Colonic mucosa (tissue), 4 donors: ENCODE measurements around the gene TNFRSF13B. TPM values are rescaled to one million over a fixed set of nuclear protein-coding genes. Genes with fewer than 3 reads are reported as not detected.

ENCODE experiments used
- DNase-seq: peaks from one replicate; pipeline ENCODE4 v3.0.0-alpha.2; 2020
- H3K27ac ChIP-seq: fragments of 200-600 bp; one replicate; pipeline ENCODE4 v1.8.0; 2021
- H3K27me3 ChIP-seq: fragments of 200-600 bp; one replicate; pipeline ENCODE4 v1.8.0; 2021
- H3K36me3 ChIP-seq: fragments of 200-600 bp; one replicate; pipeline ENCODE4 v1.8.0; 2021
- H3K4me1 ChIP-seq: fragments of 200-600 bp; one replicate; pipeline ENCODE4 v1.8.0; 2021; ENCODE audit warnings: mild to moderate bottlenecking
- H3K4me3 ChIP-seq: fragments of 200-600 bp; one replicate; pipeline ENCODE4 v1.8.0; 2021
- H3K9ac ChIP-seq, 2 donors: one replicate each; pipeline ENCODE4 v1.7.0; 2013; ENCODE audit warnings: control low read depth in 2 of 2, low read depth in 2 of 2, low read length in 2 of 2
- H3K9me3 ChIP-seq: fragments of 200-600 bp; one replicate; pipeline ENCODE4 v1.8.0; 2021
- intact Hi-C: fragments of 100-400 bp; cut with DNase I; formaldehyde crosslinking; loops from one replicate; pipeline ENCODE4 v1.14.1; 2022
- total RNA-seq, 2 donors: library from RNA; stranded (reverse); fragmentation: NEBNext Ultra II Directional in 1 of 2; extraction: Animal tissue kit (Norgen Biotek cat#: 25700) in 1 of 2; gene quantifications; one replicate each; pipeline ENCODE4 v1.2.1, GENCODE V29; 2021
- TF ChIP-seq, protein P1 (sequence below): fragments of 200-600 bp; IDR thresholded peaks from one replicate; pipeline ENCODE4 v1.8.0; 2022; ENCODE audit warnings: antibody characterized with exemption, mild to moderate bottlenecking
- donor health status: healthy.
- donor health status: DM: no; HTN: no; CAD: no.
- donor health status: DM: no; HTN: no; CAD: no.

TNFRSF13B gene
- total RNA-seq, 2 donors from 2014 or later: 0.42 to 1.1 TPM

DNA sequence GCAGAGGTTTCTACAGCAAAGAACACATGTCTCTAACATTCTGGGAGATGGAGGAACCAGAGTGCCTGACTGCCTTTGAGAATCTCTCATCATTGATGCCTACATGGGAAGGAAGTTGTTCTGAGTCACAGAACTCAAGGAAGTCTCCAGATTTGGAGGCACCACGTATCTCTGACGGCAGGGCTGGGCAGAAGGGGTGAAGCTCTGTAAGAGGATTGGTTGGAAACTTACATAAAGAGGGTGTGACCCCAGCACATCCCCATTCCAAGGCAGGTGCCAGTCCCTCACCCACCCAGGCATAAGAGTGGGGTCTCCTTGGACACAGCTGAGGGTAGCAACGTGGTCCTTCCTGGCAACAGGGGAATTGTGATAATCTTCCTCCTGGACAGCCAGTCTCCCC is 17.4 kb downstream of the TNFRSF13B start:
- intact Hi-C loops: no loop called here

DNA sequence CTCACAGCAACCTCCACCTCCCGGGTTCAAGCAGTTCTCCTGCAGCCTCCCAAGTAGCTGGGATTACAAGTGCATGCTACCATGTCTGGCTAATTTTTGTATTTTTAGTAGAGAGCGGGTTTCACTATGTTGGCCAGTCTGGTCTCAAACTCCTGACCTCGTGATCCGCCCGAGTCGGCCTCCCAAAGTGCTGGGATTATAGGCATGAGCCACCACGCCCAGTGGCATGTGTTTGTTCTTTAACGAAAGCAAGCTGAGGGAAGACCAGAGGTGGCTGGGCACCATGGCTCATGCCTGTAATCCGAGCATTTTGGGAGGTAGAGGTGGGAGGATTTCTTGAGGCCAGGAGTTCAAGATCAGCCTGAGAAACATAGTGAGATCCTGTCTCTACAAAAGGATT is 18.1 kb downstream of the TNFRSF13B start:
- Histone ChIP-seq H3K27me3 (no peaks in the 10 kb centered on the region), H3K9ac (no peak overlapping the region), H3K4me1 (no peaks in the 10 kb centered on the region), H3K9me3 (no peaks in the 10 kb centered on the region), H3K36me3 (no peaks in the 10 kb centered on the region), H3K4me3 (no peak overlapping the region), H3K27ac (no peak overlapping the region)
- DNase-seq: no peak
- intact Hi-C loops: no loop called here
- TF ChIP-seq, protein P1, sequence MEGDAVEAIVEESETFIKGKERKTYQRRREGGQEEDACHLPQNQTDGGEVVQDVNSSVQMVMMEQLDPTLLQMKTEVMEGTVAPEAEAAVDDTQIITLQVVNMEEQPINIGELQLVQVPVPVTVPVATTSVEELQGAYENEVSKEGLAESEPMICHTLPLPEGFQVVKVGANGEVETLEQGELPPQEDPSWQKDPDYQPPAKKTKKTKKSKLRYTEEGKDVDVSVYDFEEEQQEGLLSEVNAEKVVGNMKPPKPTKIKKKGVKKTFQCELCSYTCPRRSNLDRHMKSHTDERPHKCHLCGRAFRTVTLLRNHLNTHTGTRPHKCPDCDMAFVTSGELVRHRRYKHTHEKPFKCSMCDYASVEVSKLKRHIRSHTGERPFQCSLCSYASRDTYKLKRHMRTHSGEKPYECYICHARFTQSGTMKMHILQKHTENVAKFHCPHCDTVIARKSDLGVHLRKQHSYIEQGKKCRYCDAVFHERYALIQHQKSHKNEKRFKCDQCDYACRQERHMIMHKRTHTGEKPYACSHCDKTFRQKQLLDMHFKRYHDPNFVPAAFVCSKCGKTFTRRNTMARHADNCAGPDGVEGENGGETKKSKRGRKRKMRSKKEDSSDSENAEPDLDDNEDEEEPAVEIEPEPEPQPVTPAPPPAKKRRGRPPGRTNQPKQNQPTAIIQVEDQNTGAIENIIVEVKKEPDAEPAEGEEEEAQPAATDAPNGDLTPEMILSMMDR: no peak

More for the DNA sequence above, 17.4 kb downstream of the TNFRSF13B start:
- H3K27me3 ChIP-seq: no peaks in the 10 kb centered on the region
- no peaks in the 10 kb centered on the region for H3K9me3 ChIP-seq
- no peak for DNase-seq
- no peaks in the 10 kb centered on the region for H3K36me3 ChIP-seq
- H3K4me1 ChIP-seq: no peaks in the 10 kb centered on the region
- no peak overlapping the region for H3K4me3 ChIP-seq
- TF ChIP-seq, protein P1: no peak
- no peak overlapping the region for H3K9ac ChIP-seq
- H3K27ac ChIP-seq: no peak overlapping the region

DNA sequence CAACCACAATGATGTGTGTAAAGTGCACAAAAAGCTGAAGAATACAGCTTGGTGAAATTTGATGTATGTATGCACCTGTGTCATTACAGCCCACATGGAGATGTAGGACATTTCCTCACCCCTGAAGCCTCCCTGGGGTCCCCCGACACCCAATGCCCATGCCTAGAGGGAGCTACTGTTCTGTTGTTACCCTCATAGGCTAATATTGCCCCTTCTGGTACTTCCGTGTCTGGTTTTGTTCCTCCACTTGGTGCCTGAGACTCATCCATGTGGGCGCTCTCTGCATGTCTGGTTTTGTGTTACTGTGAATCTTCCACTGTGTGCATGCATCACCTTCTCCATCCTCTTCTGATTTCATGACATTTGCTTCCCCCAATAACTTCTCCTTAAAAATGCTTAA is 18.6 kb downstream of the TNFRSF13B start:
- no peak overlapping the region for H3K9ac ChIP-seq
- intact Hi-C loops: no loop called here
- no peak for DNase-seq
- H3K36me3 ChIP-seq: no peaks in the 10 kb centered on the region
- TF ChIP-seq, protein P1: no peak
- no peaks in the 10 kb centered on the region for H3K4me1 ChIP-seq
- H3K27me3 ChIP-seq: no peaks in the 10 kb centered on the region
- no peaks in the 10 kb centered on the region for H3K9me3 ChIP-seq
- no peak overlapping the region for H3K4me3 ChIP-seq
- H3K27ac ChIP-seq: no peak overlapping the region

DNA sequence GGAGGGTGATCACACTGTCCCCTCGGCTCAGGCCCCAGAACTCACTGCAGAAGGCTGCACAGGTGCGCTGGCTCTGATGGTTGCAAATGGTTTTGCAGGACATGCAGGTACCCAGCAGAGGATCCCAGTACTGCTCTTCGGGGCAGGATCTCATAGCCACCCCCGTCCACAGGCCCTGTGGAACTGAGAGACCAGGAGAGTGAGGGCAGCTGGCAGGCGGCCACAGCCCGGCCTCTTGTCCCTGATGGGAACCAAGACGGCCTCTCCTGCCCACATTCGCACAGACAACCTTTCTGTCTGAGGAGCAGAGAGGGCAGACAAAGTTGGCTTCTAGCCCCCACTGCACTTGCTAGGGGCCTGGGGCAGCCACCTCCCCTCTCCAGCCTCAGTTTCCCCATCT is 19.5 kb downstream of the TNFRSF13B start:
- Histone ChIP-seq H3K27ac (no peak overlapping the region), H3K27me3 (no peaks in the 10 kb centered on the region), H3K4me3 (no peak overlapping the region), H3K9me3 (no peaks in the 10 kb centered on the region), H3K4me1 (no peaks in the 10 kb centered on the region), H3K36me3 (no peaks in the 10 kb centered on the region), H3K9ac (no peak overlapping the region)
- no peak for DNase-seq
- TF ChIP-seq, protein P1: no peak
- intact Hi-C loops: no loop called here

DNA sequence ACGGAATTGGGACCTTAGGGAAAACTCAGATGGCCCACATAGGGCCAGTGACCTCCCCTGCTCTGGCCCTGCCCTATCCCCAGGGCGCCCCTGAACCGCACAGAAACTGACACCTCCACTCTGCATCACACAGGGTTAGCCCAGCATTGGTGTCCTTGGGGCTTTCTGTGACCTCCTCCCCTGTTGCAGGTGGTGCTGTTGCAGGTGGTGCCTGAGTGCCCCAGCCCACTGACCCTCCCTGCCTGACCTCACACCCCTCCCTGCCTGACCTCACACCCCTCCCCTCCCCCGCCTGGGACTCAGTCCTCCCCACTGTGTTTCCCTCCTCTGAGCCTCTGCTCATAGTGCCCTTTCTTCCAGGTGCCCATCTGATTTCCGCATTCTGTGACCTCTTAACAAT is 21.4 kb downstream of the TNFRSF13B start:
- no peaks in the 10 kb centered on the region for H3K36me3 ChIP-seq
- TF ChIP-seq, protein P1: no peak
- no peak overlapping the region for H3K4me3 ChIP-seq
- no peaks in the 10 kb centered on the region for H3K9me3 ChIP-seq
- intact Hi-C loops: no loop called here
- H3K27me3 ChIP-seq: no peaks in the 10 kb centered on the region
- no peak overlapping the region for H3K27ac ChIP-seq
- H3K9ac ChIP-seq: no peak overlapping the region
- no peaks in the 10 kb centered on the region for H3K4me1 ChIP-seq
- DNase-seq: no peak
